Measurements from ENCODE around the gene CFAP46.

Gene CFAP46

DNA sequence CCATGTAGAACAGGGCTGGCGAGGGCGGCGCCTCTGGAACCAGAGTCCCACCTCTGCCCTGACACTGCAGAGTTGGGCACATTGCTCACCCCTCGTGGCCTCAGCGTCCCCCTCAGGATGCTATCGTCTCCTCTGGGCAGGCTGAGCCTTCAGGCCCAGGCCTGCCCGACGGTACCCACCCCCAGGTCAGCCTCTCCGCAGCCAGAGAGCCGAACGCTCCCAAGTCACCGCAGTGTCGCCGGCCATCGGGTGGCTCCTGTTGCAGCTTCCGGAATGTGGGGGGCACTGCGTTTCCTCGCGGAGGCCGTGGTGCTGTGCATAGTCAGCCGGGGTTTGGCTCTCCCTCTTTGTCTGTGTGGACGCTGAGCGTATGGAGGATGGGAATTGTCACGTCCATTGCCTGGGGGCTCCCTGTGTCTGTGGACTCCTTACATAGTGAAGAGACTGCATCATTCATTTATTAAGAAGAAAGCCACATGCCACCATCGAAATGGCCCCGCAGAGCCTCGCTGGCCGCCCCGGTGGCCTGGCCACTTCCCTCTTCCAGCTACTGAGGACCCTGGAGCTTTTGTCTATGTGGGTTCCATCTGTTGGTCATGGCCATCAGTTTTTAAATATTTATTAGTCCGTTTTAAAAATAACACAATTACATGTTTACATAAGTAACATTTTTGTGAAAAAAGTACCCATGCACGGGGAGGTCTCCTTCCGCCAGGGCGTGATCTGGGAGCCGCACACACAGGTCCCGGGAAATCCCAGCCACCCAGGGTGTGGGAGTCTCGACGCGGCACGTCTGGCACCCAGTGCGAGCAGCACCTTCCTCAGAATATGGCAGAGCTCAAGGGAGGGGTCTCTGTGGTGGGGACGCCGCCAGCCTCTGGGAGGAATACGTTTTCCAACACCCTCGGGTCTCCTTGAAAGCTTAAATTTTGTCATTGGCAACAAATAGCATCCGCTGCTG, 172.0 kb downstream of the CFAP46 start:
- DNase-seq (ENCODE audit: low spot score) = no peak

GRCh38 chr10:132768346-132769248, 173.8 kb downstream of the CFAP46 start:
- no peak for DNase-seq (ENCODE audit: low spot score)

DNA sequence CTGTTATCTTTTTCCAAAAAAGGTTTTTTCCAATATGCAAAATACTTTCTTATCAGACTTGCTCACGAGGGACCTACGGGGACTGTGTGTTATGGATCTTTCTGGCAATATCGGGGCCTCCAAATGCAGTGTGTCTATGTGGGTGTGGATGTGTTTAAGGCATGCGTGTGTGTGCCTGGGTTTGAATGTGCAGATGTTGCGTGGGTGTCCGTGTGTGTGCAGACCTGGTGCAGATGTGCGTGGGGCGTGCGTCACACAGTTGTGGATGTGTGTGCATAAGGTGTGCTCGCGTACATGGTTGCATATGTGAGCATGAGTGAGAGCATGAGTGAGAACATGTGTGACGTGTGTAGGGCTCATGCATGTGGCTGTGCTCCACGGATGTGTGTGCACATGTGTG, 176.1 kb downstream of the CFAP46 start:
- DNase-seq (ENCODE audit: low spot score) = no peak

- no peak for DNase-seq (ENCODE audit: low spot score)
Measured at GRCh38 chr10:132765435-132765834, 176.9 kb downstream of the CFAP46 start.

DNA sequence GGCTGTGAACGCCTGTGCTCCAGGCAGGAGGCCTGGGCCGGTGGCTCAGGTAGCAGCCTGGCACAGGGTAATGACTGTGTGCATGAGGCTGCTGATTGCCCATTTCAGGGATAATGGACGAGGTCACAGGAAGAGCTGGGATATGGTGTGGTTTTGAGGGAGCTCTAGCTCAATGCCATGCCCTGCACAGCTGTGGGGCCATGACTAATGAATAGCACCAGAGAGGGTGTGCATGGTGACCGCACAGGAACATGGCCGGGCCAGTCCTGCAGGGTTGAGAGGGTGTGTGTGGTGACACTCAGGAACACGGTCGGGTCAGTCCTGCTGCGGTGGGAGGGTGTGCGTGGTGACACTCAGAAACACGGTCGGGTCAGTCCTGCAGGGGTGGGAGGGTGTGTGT, 178.3 kb downstream of the CFAP46 start:
- no peak for DNase-seq (ENCODE audit: low spot score)

DNA sequence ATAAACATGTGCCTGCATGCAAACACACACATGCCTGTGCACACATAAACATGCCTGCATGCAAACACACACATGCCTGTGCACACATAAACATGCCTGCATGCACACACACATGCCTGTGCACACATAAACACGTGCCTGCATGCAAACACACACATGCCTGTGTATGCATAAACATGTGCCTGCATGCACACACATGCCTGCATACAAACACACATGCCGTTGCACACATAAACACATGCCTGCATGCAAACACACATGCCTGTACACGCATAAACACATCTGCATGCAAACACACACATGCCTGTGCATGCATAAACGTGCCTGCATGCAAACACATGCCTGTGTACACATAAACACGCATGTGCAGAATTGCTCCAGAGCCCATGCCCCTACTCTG, 178.8 kb downstream of the CFAP46 start:
- DNase-seq (ENCODE audit: low spot score) = no peak

DNA sequence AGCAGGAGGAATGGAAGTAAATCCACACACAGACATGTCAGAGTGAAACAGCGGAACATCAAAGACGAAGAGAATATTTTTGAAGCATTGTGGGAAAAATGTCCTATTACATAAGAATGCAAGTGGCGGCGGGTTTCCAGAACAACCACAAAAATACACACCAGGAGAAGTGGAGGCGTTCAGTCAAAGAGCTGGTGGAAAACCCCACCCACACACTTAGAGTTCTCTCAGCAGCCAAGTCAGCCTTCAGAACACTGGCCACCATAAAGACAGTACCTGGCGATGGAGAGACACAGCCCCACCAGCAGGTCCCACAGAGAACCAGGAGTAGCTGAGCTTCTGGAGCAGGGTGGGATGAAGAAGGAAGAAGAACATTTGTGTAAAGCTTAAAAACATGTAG, 180.1 kb downstream of the CFAP46 start:
- peak; percentile 77 for DNase-seq (ENCODE audit: low spot score)

DNA sequence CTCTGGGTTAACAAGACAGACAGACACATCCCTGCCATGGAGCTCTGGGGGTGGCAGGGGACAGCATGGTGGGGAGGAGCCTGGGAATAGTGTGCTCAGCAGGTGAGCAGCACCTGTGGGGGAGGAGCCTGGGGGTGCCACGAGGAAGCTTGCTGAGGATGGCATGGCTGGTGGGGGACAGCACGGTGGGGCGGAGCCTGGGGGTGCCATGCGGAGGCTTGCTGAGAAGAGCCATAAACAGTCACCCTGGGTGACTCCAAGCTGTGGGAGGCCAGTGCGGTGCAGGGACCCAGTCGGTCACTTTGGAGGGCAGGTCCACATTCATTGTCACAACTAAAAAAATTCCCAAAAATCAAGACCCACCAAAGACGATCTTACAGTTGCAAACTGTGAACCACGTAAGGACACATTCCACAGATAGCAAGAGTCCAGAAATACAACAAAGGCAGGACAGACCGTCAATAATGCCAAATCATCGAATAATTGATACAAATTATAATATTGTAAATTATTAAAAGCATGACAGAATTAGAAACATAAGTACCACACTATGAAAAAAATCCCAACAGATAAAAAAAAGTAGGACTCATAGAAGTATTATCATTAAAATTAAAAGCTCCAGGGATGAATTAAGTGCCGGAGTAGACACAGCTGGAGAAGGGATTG, 180.8 kb downstream of the CFAP46 start:
- no peak for DNase-seq (ENCODE audit: low spot score)

- no peak for DNase-seq (ENCODE audit: low spot score)
Measured at GRCh38 chr10:132758865-132759264, 183.5 kb downstream of the CFAP46 start.

Measured in putamen (tissue), 1 donor.